ENCODE measurements around the gene MARF1. TPM values are rescaled to one million over a fixed set of nuclear protein-coding genes. Genes with fewer than 3 reads are reported as not detected.
"Not testable (repeated sequence)": the region's sequence is repeated elsewhere in the genome, so short reads cannot be mapped to it uniquely, and the experiment has no call there.

The MARF1 gene
- total and polyA plus RNA-seq, 9 of the 15 experiments (the other 6 are each of a cell fraction or from before 2014, with no cell fraction given) = 4.7 to 33.2 (median 11.7) TPM

DNA sequence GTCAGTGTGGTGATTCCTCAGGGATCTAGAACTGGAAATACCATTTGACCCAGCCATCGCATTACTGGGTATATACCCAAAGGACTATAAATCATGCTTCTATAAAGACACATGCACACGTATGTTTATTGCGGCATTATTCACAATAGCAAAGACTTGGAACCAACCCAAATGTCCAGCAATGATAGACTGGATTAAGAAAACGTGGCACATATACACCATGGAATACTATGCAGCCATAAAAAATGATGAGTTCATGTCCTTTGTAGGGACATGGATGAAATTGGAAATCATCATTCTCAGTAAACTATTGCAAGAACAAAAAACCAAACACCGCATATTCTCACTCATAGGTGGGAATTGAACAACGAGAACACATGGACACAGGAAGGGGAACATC, 12.6 kb upstream of the MARF1 start:
- FAIRE-seq; intact Hi-C loops (cut with micrococcal nuclease); H2AFZ ChIP-seq (ENCODE audit: low read depth, low read length); ATAC-seq; DNase-seq (ENCODE audit: extremely low read depth in 1 of 4, low spot score in 3 of 4); CTCF ChIA-PET (ENCODE audit: low intra/inter-chr PET ratio); H3K27ac ChIP-seq (ENCODE audit: extremely low read depth, low read depth, low read length); H3K9me3 ChIP-seq (replicated peaks; ENCODE audit: control insufficient read depth, insufficient read depth, low read depth, low read length); H3K4me2 ChIP-seq (ENCODE audit: insufficient read depth, low read length); H3K9me1 ChIP-seq (ENCODE audit: control insufficient read depth, insufficient read depth, low read length); BruUV-seq (replicated peaks); POLR2A ChIA-PET; H3K27me3 ChIP-seq (ENCODE audit: control insufficient read depth in 2 of 2, insufficient read depth in 2 of 2, low read length in 2 of 2); H3K4me3 ChIP-seq; in situ Hi-C loops (cut with MboI); H3K9ac ChIP-seq (ENCODE audit: insufficient read depth in 1 of 2, low read depth in 2 of 2, low read length in 2 of 2): not testable (repeated sequence)
- Histone ChIP-seq H3K79me2 (ENCODE audit: control insufficient read depth, insufficient read depth, low read length) (peaks cover 83% of the 10 kb centered on the region), H4K20me1 (replicated peaks; ENCODE audit: control insufficient read depth, insufficient read depth, low read length) (peaks cover 10% of the 10 kb centered on the region), H3K4me1 (replicated peaks in 1 of 2; ENCODE audit: control insufficient read depth in 2 of 2, insufficient read depth in 2 of 2, low read length in 2 of 2) (peaks cover 13 to 17% of the 10 kb centered on the region in 2 experiments; a peak in 4 of 5 replicates), H3K36me3 (ENCODE audit: control insufficient read depth, insufficient read depth, low read length) (peaks cover 24% of the 10 kb centered on the region; the same call in 2 of the 3 replicates)
- 100% methylated on average over 2 of the region's 6 CpGs for whole genome bisulfite sequencing (ENCODE audit: insufficient coverage, low coverage, missing lambda C conversion rate)
- 0 out of 2 replicates have a peak, but pooled peaks have one; percentile 17 for TF ChIP-seq BCOR (IDR thresholded peaks at IDR 0.05)

GRCh38 chr16:15654591-15654990, 11.6 kb upstream of the MARF1 start:
- Histone ChIP-seq H3K9ac (ENCODE audit: insufficient read depth in 1 of 2, low read depth in 2 of 2, low read length in 2 of 2) (no peak overlapping the region), H3K79me2 (ENCODE audit: control insufficient read depth, insufficient read depth, low read length) (peaks cover 79% of the 10 kb centered on the region), H3K9me3 (replicated peaks; ENCODE audit: control insufficient read depth, insufficient read depth, low read depth, low read length) (no peaks in the 10 kb centered on the region), H3K4me3 (no peak overlapping the region), H3K9me1 (ENCODE audit: control insufficient read depth, insufficient read depth, low read length) (no peaks in the 10 kb centered on the region), H4K20me1 (replicated peaks; ENCODE audit: control insufficient read depth, insufficient read depth, low read length) (peaks cover 9% of the 10 kb centered on the region), H3K27ac (ENCODE audit: extremely low read depth, low read depth, low read length) (no peak overlapping the region), H3K4me1 (replicated peaks in 1 of 2; ENCODE audit: control insufficient read depth in 2 of 2, insufficient read depth in 2 of 2, low read length in 2 of 2) (peaks cover 9 to 16% of the 10 kb centered on the region in 2 experiments; a peak in 3 of 5 replicates), H3K27me3 (ENCODE audit: control insufficient read depth in 2 of 2, insufficient read depth in 2 of 2, low read length in 2 of 2) (no peaks in the 10 kb centered on the region), H3K36me3 (ENCODE audit: control insufficient read depth, insufficient read depth, low read length) (peaks cover 24% of the 10 kb centered on the region; the same call in 2 of the 3 replicates), H3K4me2 (ENCODE audit: insufficient read depth, low read length) (no peak overlapping the region), H2AFZ (ENCODE audit: low read depth, low read length) (no peak overlapping the region)
- intact Hi-C loops (cut with micrococcal nuclease) (no loop called here), in situ Hi-C loops (cut with MboI) (no loop called here)
- BruUV-seq (replicated peaks) = no TSS peak
- POLR2A ChIA-PET = no interaction called here
- ATAC-seq (no peak), DNase-seq (ENCODE audit: extremely low read depth in 1 of 4, low spot score in 3 of 4) (no peak), FAIRE-seq (no peak)
- 88% methylated on average over 1 of the region's 2 CpGs for WGBS (ENCODE audit: insufficient coverage, low coverage, missing lambda C conversion rate)
- CTCF ChIA-PET (ENCODE audit: low intra/inter-chr PET ratio) = no interaction called here
- TF ChIP-seq FOXK2 (conservative IDR thresholded peaks at IDR 0.05 in 1 of 2, IDR thresholded peaks at IDR 0.05 in 1 of 2; ENCODE audit: low read depth in 2 of 2) = no peak
- no peak for TF ChIP-seq ZNF184 (CRISPR knock-in tag; IDR thresholded peaks at IDR 0.05)
- TF ChIP-seq PHF8 (IDR thresholded peaks at IDR 0.05; ENCODE audit: borderline replicate concordance, low read length) = no peak
- TF ChIP-seq ZFP36 (IDR thresholded peaks at IDR 0.05; ENCODE audit: low read depth, low read length, partially characterized antibody) = peak; percentile 24
- TF ChIP-seq BCOR (IDR thresholded peaks at IDR 0.05) = peak; percentile 78
- TF ChIP-seq RBM25 (IDR thresholded peaks at IDR 0.05; ENCODE audit: low read depth, low read length, severe bottlenecking) = peak; percentile 74
